GM15510 (cell line): ENCODE data around the gene TMEM204.

Source experiments
- POLR2A ChIP-seq: IDR thresholded peaks from 3 replicates; pipeline ENCODE4 v1.6.1; 2011; ENCODE audit warnings: borderline replicate concordance; ENCODE audit not compliant: insufficient read length; ENCODE audit errors: extremely low read depth

TMEM204 gene

GRCh38 chr16:1537138-1537577 is 3.7 kb downstream of the TMEM204 start:
- no peak for TF ChIP-seq POLR2A

GRCh38 chr16:1537763-1538289 is 4.4 kb downstream of the TMEM204 start:
- no peak for TF ChIP-seq POLR2A

- no peak for TF ChIP-seq POLR2A
Observed at GRCh38 chr16:1538804-1539520, 5.5 kb downstream of the TMEM204 start.

- no peak for TF ChIP-seq POLR2A
Observed at GRCh38 chr16:1539720-1540555, 6.5 kb downstream of the TMEM204 start.

- no peak for TF ChIP-seq POLR2A
Observed at GRCh38 chr16:1540556-1540855, 7.0 kb downstream of the TMEM204 start.

- TF ChIP-seq POLR2A = no peak
Observed at GRCh38 chr16:1541293-1542165, 8.1 kb downstream of the TMEM204 start.

GRCh38 chr16:1542166-1542500 is 8.7 kb downstream of the TMEM204 start:
- TF ChIP-seq POLR2A = no peak

- no peak for TF ChIP-seq POLR2A
Observed at GRCh38 chr16:1542533-1542932, 9.1 kb downstream of the TMEM204 start.

GRCh38 chr16:1543085-1543896 is 9.8 kb downstream of the TMEM204 start:
- TF ChIP-seq POLR2A = no peak

GRCh38 chr16:1545044-1546040 is 11.9 kb downstream of the TMEM204 start:
- TF ChIP-seq POLR2A = no peak

GRCh38 chr16:1546430-1546829 is 13.0 kb downstream of the TMEM204 start:
- no peak for TF ChIP-seq POLR2A

- no peak for TF ChIP-seq POLR2A
Observed at GRCh38 chr16:1548233-1548632, 14.8 kb downstream of the TMEM204 start.

GRCh38 chr16:1548727-1549126 is 15.3 kb downstream of the TMEM204 start:
- no peak for TF ChIP-seq POLR2A

- no peak for TF ChIP-seq POLR2A
Observed at GRCh38 chr16:1550069-1550468, 16.6 kb downstream of the TMEM204 start.

GRCh38 chr16:1550696-1551095 is 17.2 kb downstream of the TMEM204 start:
- no peak for TF ChIP-seq POLR2A
